8988T (cell line): ENCODE measurements around the gene KPRP.

Source experiments
- DNase-seq: peaks from one replicate; pipeline ENCODE4 v3.0.0; 2011

Gene KPRP

DNA sequence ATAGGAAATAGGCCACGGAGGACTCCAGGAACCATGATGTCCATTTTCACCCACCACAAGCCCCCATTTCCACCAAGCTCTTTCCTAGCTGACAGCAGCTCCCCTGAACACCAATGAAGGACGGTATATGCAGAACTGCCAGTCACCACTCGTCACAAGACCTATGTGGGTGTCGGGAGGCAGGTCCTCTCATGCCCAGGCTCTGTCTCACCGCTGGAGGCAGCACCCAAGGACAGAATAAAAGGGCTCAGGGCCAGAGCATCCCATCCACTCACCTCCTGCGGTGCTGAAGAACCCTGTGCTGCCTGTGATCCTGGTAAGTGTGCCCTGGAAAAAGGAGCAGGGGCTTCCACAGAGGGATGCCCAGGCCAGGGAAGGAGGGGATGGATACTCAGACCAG lies 17.1 kb downstream of the KPRP start, which contains the start of gene LCE1F:
TSS of gene LCE1F (plus strand) at position 266 of the 400 bp plus-strand sequence. CDS start 1,232 bp downstream, outside the sequence.
- DNase-seq = no peak

DNA sequence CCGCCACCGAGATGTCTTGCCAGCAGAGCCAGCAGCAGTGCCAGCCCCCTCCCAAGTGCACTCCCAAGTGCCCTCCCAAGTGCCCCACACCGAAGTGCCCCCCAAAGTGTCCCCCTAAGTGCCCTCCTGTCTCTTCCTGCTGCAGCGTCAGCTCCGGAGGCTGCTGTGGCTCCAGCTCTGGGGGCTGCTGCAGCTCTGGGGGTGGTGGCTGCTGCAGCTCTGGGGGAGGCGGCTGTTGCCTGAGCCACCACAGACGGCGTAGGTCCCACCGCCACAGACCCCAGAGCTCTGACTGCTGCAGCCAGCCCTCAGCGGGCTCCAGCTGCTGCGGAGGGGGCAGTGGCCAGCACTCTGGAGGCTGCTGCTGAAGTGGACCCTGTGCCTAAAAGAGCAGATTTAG lies 18.5 kb downstream of the KPRP start:
- DNase-seq = no peak

GRCh38 chr1:152777510-152778137 lies 19.8 kb downstream of the KPRP start:
- DNase-seq = no peak

GRCh38 chr1:152783095-152783494 lies 25.3 kb downstream of the KPRP start:
- no peak for DNase-seq

- DNase-seq = no peak
These were observed 28.3 kb downstream of the KPRP start, which contains the start of gene LCE1E for GRCh38 chr1:152786077-152786476. Gene LCE1E (plus strand): TSS chr1:152786257. CDS start chr1:152787300, 1,043 bp downstream.

- no peak for DNase-seq
These were observed 37.9 kb downstream of the KPRP start for GRCh38 chr1:152795686-152796085.

- no peak for DNase-seq
These were observed 38.6 kb downstream of the KPRP start, which contains the start of gene LCE1D for GRCh38 chr1:152796421-152796820. Gene LCE1D (plus strand): TSS chr1:152796721. CDS start chr1:152797795, 1,074 bp downstream.

DNA sequence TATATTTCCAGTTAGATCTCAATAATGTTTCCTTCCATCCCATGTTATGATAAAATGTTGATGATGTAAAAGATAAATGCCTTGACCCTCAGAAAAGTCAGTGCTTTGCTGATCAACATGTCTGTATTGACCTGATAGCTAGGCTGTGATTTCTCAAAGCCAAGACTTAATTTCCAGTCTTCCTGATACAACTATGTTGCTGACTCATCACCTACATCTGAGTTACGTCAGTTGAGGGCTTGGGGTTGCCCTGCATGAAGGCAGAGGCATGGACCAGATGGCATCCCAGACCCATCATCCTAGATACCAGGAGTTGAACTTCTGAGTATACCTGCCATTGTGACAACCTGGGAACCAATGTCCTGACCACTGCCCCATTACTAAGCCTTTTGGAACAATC lies 43.5 kb downstream of the KPRP start:
- DNase-seq = no peak

- no peak for DNase-seq
These were observed 48.8 kb downstream of the KPRP start, which contains the start of gene LCE1C for GRCh38 chr1:152806576-152806975. Gene LCE1C (minus strand): TSS chr1:152806651. CDS start chr1:152805478, 1,173 bp downstream.

DNA sequence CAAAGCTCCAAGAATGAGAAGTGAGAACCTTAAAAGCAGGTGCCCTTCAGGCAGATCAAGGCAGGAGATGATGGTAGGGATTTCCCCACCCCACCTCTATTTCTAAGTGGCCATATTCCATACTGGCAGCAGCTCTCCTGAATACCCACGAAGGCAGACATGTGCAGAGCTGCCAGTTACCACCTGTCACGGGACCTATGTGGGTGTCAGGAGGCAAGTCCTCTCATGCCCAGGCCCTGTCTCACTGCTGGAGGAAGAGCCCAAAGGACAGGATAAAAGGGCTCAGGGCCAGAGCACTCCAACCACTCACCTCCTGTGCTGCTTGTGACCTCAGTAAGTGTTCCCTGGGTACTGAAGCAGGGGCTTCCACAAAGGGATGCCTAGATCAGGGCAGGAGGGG lies 53.2 kb downstream of the KPRP start:
- no peak for DNase-seq
